Jurkat, Clone E6-1 (cell line): ENCODE data around the gene RARS1.

ENCODE experiments used
- DNase-seq: peaks from one replicate; pipeline ENCODE4 v3.0.0-alpha.2; 2011; ENCODE audit warnings: low read depth, low spot score
- H3K4me3 ChIP-seq: 2 replicates; pipeline ENCODE4 v1.5.1; 2011; ENCODE audit warnings: mild to moderate bottlenecking, low read length, control low read depth, moderate library complexity

The RARS1 gene

GRCh38 chr5:168549554-168549953 is 63.3 kb downstream of the RARS1 start:
- no peak for DNase-seq
- no peak overlapping the region for H3K4me3 ChIP-seq

GRCh38 chr5:168550656-168551055 is 64.4 kb downstream of the RARS1 start:
- H3K4me3 ChIP-seq, result no peak overlapping the region
- no peak for DNase-seq

- H3K4me3 ChIP-seq, result no peak overlapping the region
- DNase-seq, result no peak
These were observed 65.9 kb downstream of the RARS1 start for GRCh38 chr5:168552146-168552545.

- no peak overlapping the region for H3K4me3 ChIP-seq
- no peak for DNase-seq
These were observed 67.3 kb downstream of the RARS1 start for GRCh38 chr5:168553377-168554130.

- H3K4me3 ChIP-seq, result no peak overlapping the region
- DNase-seq, result no peak
These were observed 71.1 kb downstream of the RARS1 start for GRCh38 chr5:168557389-168557788.

GRCh38 chr5:168562279-168562678 is 76.0 kb downstream of the RARS1 start:
- no peak overlapping the region for H3K4me3 ChIP-seq
- no peak for DNase-seq

- DNase-seq, result no peak
- no peak overlapping the region for H3K4me3 ChIP-seq
These were observed 77.7 kb downstream of the RARS1 start for GRCh38 chr5:168563959-168564358.

- DNase-seq, result no peak
- no peak overlapping the region for H3K4me3 ChIP-seq
These were observed 82.5 kb downstream of the RARS1 start for GRCh38 chr5:168568738-168569137.
